HEK293 (cell line): ENCODE data around the gene LMBR1.

Experiments used
- CTCF ChIA-PET: fragments of 350-600 bp; formaldehyde crosslinking; extraction: SDS; loops from one replicate; lab custom pipeline; 2021; ENCODE audit warnings: antibody characterized with exemption; lab: Yijun Ruan, JAX
- POLR2A ChIA-PET: fragments of 300-600 bp; formaldehyde crosslinking; extraction: SDS; loops from one replicate; lab custom pipeline; 2020; ENCODE audit warnings: antibody characterized with exemption, inconsistent platforms; lab: Yijun Ruan, JAX
- H3K27ac ChIP-seq: fragments of 200-500 bp; sonication (Bioruptor generic); 2 replicates; pipeline ENCODE4 v1.5.1; 2014; ENCODE audit warnings: low read depth, low read length, control low read depth, inconsistent platforms; ENCODE audit errors: extremely low read depth
- H3K36me3 ChIP-seq, 2 experiments: fragments of 200-500 bp in 1 of 2; sonication (Bioruptor generic) in 1 of 2; 1 replicate in 1 of 2; 2 replicates in 1 of 2; pipeline ENCODE4 v1.5.1; 2014 to 2017; ENCODE audit warnings: inconsistent platforms in 2 of 2, low read length in 2 of 2; ENCODE audit not compliant: control insufficient read depth in 2 of 2, insufficient read depth in 1 of 2
- H3K4me1 ChIP-seq: fragments of 200-500 bp; sonication (Bioruptor generic); 2 replicates; pipeline ENCODE4 v1.5.1; 2014; ENCODE audit warnings: mild to moderate bottlenecking, low read length, inconsistent platforms; ENCODE audit not compliant: control insufficient read depth, insufficient read depth
- H3K4me3 ChIP-seq: 2 replicates; pipeline ENCODE4 v1.5.1; 2011; ENCODE audit warnings: low read depth, mild to moderate bottlenecking, control low read depth, low read length, moderate library complexity
- H3K9me3 ChIP-seq: fragments of 200-500 bp; sonication (Bioruptor generic); 2 replicates; pipeline ENCODE4 v1.5.1; 2014; ENCODE audit warnings: low read depth, low read length, inconsistent platforms; ENCODE audit not compliant: control insufficient read depth, insufficient read depth
- AEBP2 ChIP-seq: fragments of 450-650 bp; formaldehyde crosslinking; IDR thresholded peaks from 2 replicates; pipeline ENCODE4 v1.5.1; 2016; ENCODE audit warnings: missing biosample characterization, missing genetic modification characterization, borderline replicate concordance
- BCL11A ChIP-seq: fragments of 450-650 bp; formaldehyde crosslinking; IDR thresholded peaks from 2 replicates; pipeline ENCODE4 v1.5.1; 2016; ENCODE audit warnings: low read depth, missing biosample characterization, missing genetic modification characterization
- ELK4 ChIP-seq: IDR thresholded peaks from 2 replicates; pipeline ENCODE4 v1.6.1; 2011; ENCODE audit warnings: mild to moderate bottlenecking, low read depth, low read length, borderline replicate concordance
- KLF17 ChIP-seq: fragments of 450-650 bp; formaldehyde crosslinking; IDR thresholded peaks from 2 replicates; pipeline ENCODE4 v1.5.1; 2016; ENCODE audit warnings: missing biosample characterization, missing genetic modification characterization
- SCRT2 ChIP-seq: fragments of 450-650 bp; formaldehyde crosslinking; IDR thresholded peaks from 2 replicates; pipeline ENCODE4 v1.5.1; 2016; ENCODE audit warnings: missing biosample characterization, missing genetic modification characterization
- SETDB1 ChIP-seq: IDR thresholded peaks from one replicate; pipeline ENCODE4 v1.6.1; 2017; ENCODE audit warnings: mild to moderate bottlenecking, low read length, moderate library complexity, mixed read lengths; ENCODE audit not compliant: insufficient read length
- ZNF112 ChIP-seq: fragments of 450-650 bp; formaldehyde crosslinking; IDR thresholded peaks from 2 replicates; pipeline ENCODE4 v1.5.0; 2017; ENCODE audit warnings: missing biosample characterization, missing genetic modification characterization
- ZNF132 ChIP-seq: fragments of 450-650 bp; formaldehyde crosslinking; IDR thresholded peaks from 2 replicates; pipeline ENCODE4 v1.5.1; 2017; ENCODE audit warnings: missing biosample characterization, missing genetic modification characterization, borderline replicate concordance
- ZNF146 ChIP-seq: fragments of 450-650 bp; formaldehyde crosslinking; IDR thresholded peaks from 2 replicates; pipeline ENCODE4 v1.5.1; 2016; ENCODE audit warnings: missing biosample characterization, missing genetic modification characterization
- ZNF19 ChIP-seq: fragments of 450-650 bp; formaldehyde crosslinking; IDR thresholded peaks from 2 replicates; pipeline ENCODE4; 2016; ENCODE audit warnings: missing biosample characterization, missing genetic modification characterization, low read depth
- ZNF211 ChIP-seq: fragments of 450-650 bp; formaldehyde crosslinking; IDR thresholded peaks from 2 replicates; pipeline ENCODE4 v1.5.1; 2016; ENCODE audit warnings: low read depth, missing biosample characterization, missing genetic modification characterization
- ZNF223 ChIP-seq: fragments of 450-650 bp; formaldehyde crosslinking; IDR thresholded peaks from 2 replicates; pipeline ENCODE4 v1.5.1; 2016; ENCODE audit warnings: missing biosample characterization, missing genetic modification characterization
- ZNF239 ChIP-seq: fragments of 450-650 bp; formaldehyde crosslinking; IDR thresholded peaks from 2 replicates; pipeline ENCODE4 v1.5.1; 2016; ENCODE audit warnings: missing biosample characterization, missing genetic modification characterization
- ZNF248 ChIP-seq: fragments of 450-650 bp; formaldehyde crosslinking; IDR thresholded peaks from 2 replicates; pipeline ENCODE4 v1.5.1; 2017; ENCODE audit warnings: missing biosample characterization, missing genetic modification characterization
- ZNF416 ChIP-seq: fragments of 450-650 bp; formaldehyde crosslinking; IDR thresholded peaks from 2 replicates; pipeline ENCODE4 v1.5.1; 2016; ENCODE audit warnings: missing biosample characterization, missing genetic modification characterization
- ZNF521 ChIP-seq: fragments of 450-650 bp; formaldehyde crosslinking; IDR thresholded peaks from 2 replicates; pipeline ENCODE4 v1.5.1; 2017; ENCODE audit warnings: missing biosample characterization, mild to moderate bottlenecking, missing genetic modification characterization
- ZNF626 ChIP-seq: fragments of 450-650 bp; sonication (Bioruptor Pico); formaldehyde crosslinking; IDR thresholded peaks from 2 replicates; pipeline ENCODE4 v1.5.1; 2018; ENCODE audit warnings: missing biosample characterization, missing genetic modification characterization, inconsistent platforms
- ZNF707 ChIP-seq: fragments of 450-650 bp; formaldehyde crosslinking; IDR thresholded peaks from 2 replicates; pipeline ENCODE4 v1.5.1; 2016; ENCODE audit warnings: missing biosample characterization, missing genetic modification characterization
- ZNF843 ChIP-seq: fragments of 450-650 bp; formaldehyde crosslinking; IDR thresholded peaks from 2 replicates; pipeline ENCODE4 v1.5.1; 2016; ENCODE audit warnings: missing biosample characterization, missing genetic modification characterization
- ZSCAN23 ChIP-seq: fragments of 450-650 bp; formaldehyde crosslinking; IDR thresholded peaks from 2 replicates; pipeline ENCODE4 v1.5.1; 2016; ENCODE audit warnings: missing biosample characterization, missing genetic modification characterization
- TF ChIP-seq, protein P1 (sequence below): fragments of 450-650 bp; formaldehyde crosslinking; IDR thresholded peaks from 2 replicates; pipeline ENCODE4 v1.5.1; 2016; ENCODE audit warnings: missing biosample characterization, missing genetic modification characterization
- TF ChIP-seq, protein P2 (sequence below): fragments of 450-650 bp; formaldehyde crosslinking; IDR thresholded peaks from 2 replicates; pipeline ENCODE4 v1.5.1; 2016; ENCODE audit warnings: missing biosample characterization, missing genetic modification characterization
- TF ChIP-seq, protein P3 (sequence below): fragments of 450-650 bp; formaldehyde crosslinking; IDR thresholded peaks from 2 replicates; pipeline ENCODE4 v1.5.1; 2016; ENCODE audit warnings: missing biosample characterization, missing genetic modification characterization
- TF ChIP-seq, protein P4 (sequence below): fragments of 450-650 bp; formaldehyde crosslinking; IDR thresholded peaks from 2 replicates; pipeline ENCODE4 v1.5.1; 2016; ENCODE audit warnings: missing biosample characterization, missing genetic modification characterization

Gene LMBR1

GRCh38 chr7:156848979-156849378 lies 44.0 kb downstream of the LMBR1 start:
- ChIA-PET POLR2A (no interaction called here), CTCF (no interaction called here)
- Histone ChIP-seq H3K4me1 (no peaks in the 10 kb centered on the region), H3K4me3 (no peak overlapping the region), H3K36me3 (no peaks in the 10 kb centered on the region), H3K27ac (no peak overlapping the region), H3K9me3 (no peaks in the 10 kb centered on the region)
- TF ChIP-seq ZNF223 (no peak), ZNF626 (tag by site-specific recombination) (no peak), BCL11A (no peak), ZNF416 (tag by site-specific recombination) (no peak), ELK4 (no peak), KLF17 (no peak), ZNF19 (no peak), ZNF521 (tag by site-specific recombination) (no peak), ZNF112 (tag by site-specific recombination) (no peak), ZNF146 (tag by site-specific recombination) (peak; percentile 86), SETDB1 (peak; percentile 17), AEBP2 (no peak), ZNF707 (tag by site-specific recombination) (no peak), ZNF248 (tag by site-specific recombination) (no peak), ZNF239 (tag by site-specific recombination) (no peak), ZNF211 (no peak), ZNF843 (no peak)
- TF ChIP-seq, protein P1, sequence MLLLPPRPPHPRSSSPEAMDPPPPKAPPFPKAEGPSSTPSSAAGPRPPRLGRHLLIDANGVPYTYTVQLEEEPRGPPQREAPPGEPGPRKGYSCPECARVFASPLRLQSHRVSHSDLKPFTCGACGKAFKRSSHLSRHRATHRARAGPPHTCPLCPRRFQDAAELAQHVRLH, result peak; percentile 78; the same call in 1 of the 2 replicates

- ChIA-PET CTCF (interaction anchor here (0.6 to 1.0 kb wide), 2 partner anchors 17 to 1467 kb away, joined by 3 to 5 read pairs; no protein-coding TSS in a partner anchor), POLR2A (no interaction called here)
Measured at GRCh38 chr7:156845379-156846101, 47.4 kb downstream of the LMBR1 start.

More at GRCh38 chr7:156845379-156846101, 47.4 kb downstream of the LMBR1 start:
- Histone ChIP-seq H3K4me3 (no peak overlapping the region), H3K9me3 (no peaks in the 10 kb centered on the region), H3K27ac (no peak overlapping the region), H3K4me1 (no peaks in the 10 kb centered on the region)
- no peak for TF ChIP-seq SCRT2 (tag by site-specific recombination)
- no peak for TF ChIP-seq ZNF132
- TF ChIP-seq, protein P2, sequence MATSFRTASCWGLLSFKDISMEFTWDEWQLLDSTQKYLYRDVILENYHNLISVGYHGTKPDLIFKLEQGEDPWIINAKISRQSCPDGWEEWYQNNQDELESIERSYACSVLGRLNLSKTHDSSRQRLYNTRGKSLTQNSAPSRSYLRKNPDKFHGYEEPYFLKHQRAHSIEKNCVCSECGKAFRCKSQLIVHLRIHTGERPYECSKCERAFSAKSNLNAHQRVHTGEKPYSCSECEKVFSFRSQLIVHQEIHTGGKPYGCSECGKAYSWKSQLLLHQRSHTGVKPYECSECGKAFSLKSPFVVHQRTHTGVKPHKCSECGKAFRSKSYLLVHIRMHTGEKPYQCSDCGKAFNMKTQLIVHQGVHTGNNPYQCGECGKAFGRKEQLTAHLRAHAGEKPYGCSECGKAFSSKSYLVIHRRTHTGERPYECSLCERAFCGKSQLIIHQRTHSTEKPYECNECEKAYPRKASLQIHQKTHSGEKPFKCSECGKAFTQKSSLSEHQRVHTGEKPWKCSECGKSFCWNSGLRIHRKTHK (tag by site-specific recombination), result no peak
- TF ChIP-seq, protein P3, sequence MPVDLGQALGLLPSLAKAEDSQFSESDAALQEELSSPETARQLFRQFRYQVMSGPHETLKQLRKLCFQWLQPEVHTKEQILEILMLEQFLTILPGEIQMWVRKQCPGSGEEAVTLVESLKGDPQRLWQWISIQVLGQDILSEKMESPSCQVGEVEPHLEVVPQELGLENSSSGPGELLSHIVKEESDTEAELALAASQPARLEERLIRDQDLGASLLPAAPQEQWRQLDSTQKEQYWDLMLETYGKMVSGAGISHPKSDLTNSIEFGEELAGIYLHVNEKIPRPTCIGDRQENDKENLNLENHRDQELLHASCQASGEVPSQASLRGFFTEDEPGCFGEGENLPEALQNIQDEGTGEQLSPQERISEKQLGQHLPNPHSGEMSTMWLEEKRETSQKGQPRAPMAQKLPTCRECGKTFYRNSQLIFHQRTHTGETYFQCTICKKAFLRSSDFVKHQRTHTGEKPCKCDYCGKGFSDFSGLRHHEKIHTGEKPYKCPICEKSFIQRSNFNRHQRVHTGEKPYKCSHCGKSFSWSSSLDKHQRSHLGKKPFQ (tag by site-specific recombination), result peak; percentile 70; the same call in 1 of the 2 replicates
- TF ChIP-seq ZSCAN23 (tag by site-specific recombination), result no peak
- TF ChIP-seq, protein P4, sequence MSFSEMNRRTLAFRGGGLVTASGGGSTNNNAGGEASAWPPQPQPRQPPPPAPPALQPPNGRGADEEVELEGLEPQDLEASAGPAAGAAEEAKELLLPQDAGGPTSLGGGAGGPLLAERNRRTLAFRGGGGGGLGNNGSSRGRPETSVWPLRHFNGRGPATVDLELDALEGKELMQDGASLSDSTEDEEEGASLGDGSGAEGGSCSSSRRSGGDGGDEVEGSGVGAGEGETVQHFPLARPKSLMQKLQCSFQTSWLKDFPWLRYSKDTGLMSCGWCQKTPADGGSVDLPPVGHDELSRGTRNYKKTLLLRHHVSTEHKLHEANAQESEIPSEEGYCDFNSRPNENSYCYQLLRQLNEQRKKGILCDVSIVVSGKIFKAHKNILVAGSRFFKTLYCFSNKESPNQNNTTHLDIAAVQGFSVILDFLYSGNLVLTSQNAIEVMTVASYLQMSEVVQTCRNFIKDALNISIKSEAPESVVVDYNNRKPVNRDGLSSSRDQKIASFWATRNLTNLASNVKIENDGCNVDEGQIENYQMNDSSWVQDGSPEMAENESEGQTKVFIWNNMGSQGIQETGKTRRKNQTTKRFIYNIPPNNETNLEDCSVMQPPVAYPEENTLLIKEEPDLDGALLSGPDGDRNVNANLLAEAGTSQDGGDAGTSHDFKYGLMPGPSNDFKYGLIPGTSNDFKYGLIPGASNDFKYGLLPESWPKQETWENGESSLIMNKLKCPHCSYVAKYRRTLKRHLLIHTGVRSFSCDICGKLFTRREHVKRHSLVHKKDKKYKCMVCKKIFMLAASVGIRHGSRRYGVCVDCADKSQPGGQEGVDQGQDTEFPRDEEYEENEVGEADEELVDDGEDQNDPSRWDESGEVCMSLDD (tag by site-specific recombination), result no peak
- TF ChIP-seq, all 188 proteins: peak for 1
- H3K36me3 ChIP-seq, result no peaks in the 10 kb centered on the region
